ENCODE data around the gene AICDA.

DNA sequence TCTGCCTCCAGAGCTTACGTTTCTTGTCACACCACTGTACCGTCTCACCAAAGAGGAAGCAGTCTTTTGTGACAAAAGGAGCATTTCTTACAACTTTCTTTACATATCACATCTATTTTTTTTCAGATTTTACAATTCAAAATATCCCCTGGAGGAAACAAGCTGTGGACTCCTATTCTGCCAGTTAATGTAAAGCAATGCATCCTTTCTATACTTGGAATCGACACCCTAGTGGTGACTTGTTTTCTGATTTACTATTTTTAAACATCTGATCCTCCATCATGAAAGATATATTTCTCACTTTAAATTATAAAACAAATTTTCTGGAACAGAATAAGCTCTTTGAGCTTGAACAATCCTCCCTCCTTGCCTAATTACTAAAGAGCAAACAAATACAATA lies 34.8 kb downstream of the AICDA start:
- TF ChIP-seq, protein P1, sequence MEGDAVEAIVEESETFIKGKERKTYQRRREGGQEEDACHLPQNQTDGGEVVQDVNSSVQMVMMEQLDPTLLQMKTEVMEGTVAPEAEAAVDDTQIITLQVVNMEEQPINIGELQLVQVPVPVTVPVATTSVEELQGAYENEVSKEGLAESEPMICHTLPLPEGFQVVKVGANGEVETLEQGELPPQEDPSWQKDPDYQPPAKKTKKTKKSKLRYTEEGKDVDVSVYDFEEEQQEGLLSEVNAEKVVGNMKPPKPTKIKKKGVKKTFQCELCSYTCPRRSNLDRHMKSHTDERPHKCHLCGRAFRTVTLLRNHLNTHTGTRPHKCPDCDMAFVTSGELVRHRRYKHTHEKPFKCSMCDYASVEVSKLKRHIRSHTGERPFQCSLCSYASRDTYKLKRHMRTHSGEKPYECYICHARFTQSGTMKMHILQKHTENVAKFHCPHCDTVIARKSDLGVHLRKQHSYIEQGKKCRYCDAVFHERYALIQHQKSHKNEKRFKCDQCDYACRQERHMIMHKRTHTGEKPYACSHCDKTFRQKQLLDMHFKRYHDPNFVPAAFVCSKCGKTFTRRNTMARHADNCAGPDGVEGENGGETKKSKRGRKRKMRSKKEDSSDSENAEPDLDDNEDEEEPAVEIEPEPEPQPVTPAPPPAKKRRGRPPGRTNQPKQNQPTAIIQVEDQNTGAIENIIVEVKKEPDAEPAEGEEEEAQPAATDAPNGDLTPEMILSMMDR (IDR thresholded peaks at IDR 0.05; ENCODE audit: low read depth, low read length) = peak; percentile 21
- no peak for TF ChIP-seq EZH2phosphoT487 (IDR thresholded peaks at IDR 0.05; ENCODE audit: low read depth)

All from OCI-LY3 (cell line).